ENCODE data around the gene PLA2G4E.

GRCh38 chr15:41958002-41958420, 62.8 kb downstream of the PLA2G4E start:
- no peak for TF ChIP-seq POLR2A (IDR thresholded peaks at IDR 0.05)
- TF ChIP-seq, protein P1, sequence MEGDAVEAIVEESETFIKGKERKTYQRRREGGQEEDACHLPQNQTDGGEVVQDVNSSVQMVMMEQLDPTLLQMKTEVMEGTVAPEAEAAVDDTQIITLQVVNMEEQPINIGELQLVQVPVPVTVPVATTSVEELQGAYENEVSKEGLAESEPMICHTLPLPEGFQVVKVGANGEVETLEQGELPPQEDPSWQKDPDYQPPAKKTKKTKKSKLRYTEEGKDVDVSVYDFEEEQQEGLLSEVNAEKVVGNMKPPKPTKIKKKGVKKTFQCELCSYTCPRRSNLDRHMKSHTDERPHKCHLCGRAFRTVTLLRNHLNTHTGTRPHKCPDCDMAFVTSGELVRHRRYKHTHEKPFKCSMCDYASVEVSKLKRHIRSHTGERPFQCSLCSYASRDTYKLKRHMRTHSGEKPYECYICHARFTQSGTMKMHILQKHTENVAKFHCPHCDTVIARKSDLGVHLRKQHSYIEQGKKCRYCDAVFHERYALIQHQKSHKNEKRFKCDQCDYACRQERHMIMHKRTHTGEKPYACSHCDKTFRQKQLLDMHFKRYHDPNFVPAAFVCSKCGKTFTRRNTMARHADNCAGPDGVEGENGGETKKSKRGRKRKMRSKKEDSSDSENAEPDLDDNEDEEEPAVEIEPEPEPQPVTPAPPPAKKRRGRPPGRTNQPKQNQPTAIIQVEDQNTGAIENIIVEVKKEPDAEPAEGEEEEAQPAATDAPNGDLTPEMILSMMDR (IDR thresholded peaks at IDR 0.05): no peak
